HG02938 (cell line): ENCODE measurements around the gene ANKRD55.
"Not testable (repeated sequence)": the region's sequence is repeated elsewhere in the genome, so short reads cannot be mapped to it uniquely, and the experiment has no call there.

Experiments
- ATAC-seq: cut with Tn5 transposase; IDR thresholded peaks from one replicate; pipeline ENCODE4 v1.9.1; 2021; ENCODE audit warnings: mild to moderate bottlenecking, moderate library complexity; ENCODE audit not compliant: unreplicated experiment

Gene ANKRD55

GRCh38 chr5:56147659-56148230, 85.4 kb downstream of the ANKRD55 start:
- ATAC-seq: no peak

GRCh38 chr5:56147106-56147505, 86.0 kb downstream of the ANKRD55 start:
- ATAC-seq: no peak

DNA sequence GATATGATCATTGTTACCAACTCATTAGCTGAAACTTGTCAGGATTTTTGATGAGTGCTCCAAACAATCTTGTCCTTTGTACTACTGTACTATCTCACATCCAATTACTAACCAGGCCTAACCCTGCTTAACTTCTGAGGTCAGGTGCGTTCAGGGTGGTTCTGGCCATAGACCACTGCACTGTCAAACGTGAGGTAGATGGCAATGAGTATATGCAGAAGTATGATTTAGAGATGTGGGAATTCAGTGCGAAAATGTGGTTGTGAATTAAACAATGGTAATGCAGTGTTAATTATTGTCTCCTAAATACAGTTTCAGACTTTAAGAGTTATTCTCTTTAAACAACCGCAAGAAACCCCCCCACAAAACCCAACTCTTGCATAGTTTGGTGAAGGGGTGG, 86.5 kb downstream of the ANKRD55 start:
- no peak for ATAC-seq

- no peak for ATAC-seq
Observed at GRCh38 chr5:56145511-56145910, 87.6 kb downstream of the ANKRD55 start.

DNA sequence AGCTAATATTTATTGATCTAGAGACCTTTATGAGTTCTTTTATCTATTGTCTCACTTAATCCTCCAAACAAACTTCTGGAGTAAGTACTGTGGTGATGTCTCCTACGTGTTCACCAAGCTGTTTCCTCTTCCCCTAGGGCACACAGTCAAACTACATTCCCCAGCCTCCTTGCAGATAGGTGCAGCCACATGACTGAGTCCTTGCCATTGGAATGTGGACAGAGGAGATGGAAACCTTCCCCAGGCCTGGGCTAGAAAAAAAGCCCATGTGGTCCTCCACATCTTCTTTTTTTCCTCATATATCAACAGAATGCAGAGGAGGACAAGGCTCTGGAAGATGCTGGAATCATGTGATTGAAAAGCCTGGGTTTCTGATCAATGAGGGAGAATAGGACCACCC, 88.0 kb downstream of the ANKRD55 start:
- no peak for ATAC-seq

GRCh38 chr5:56144211-56144610, 88.9 kb downstream of the ANKRD55 start:
- no peak for ATAC-seq

DNA sequence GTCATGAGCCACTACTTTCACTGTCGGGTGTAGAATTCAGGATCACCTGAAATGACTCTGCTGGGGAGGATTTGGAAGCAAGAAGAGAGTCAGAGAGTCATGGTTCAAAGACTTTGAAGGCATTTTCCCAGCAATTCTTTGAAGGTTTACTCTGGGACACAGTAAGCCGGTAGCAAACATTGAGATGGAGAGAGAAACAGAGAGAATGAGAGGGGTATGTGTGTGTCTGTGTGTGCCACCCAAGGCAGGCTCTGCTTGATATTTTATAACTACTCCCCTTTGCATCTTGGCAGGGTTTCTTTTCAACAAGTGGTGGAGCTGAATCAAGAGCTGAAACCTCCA, 89.8 kb downstream of the ANKRD55 start:
- ATAC-seq: no peak

DNA sequence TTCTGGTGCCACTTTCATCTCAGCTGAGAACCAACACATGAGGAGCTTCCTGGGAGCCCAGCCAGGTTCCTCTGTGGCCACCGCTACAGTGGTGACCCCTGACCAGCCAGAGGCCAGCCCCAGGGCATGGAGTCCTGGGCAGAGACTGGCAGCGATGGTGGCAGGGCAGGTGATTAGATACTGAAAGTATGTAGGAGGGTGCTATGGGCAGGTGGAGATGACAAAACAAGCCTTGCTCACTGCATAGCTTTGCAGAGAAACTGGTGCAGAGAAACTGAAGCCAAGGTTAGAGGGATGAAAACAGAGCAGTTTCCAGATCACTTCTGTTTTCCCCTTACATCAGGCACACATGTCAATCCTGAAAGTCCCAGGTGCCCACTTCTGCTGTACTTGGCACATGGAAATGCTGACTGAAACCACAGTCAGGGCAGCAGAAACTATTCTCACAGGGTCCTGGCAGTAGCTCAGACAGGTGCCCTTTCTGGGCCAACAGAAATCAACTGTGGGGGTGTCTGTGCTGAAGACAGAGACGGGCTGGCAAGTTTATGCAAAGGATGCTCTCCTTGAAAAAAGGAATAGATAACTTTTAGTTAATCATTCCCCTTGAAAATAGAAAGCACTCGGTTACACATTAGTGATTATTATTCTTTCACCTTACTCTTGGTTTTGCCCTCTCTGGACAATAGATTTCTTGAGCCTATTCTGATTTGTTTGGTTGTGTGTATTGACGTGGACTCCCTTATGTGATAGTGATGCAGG, 90.3 kb downstream of the ANKRD55 start:
- peak; percentile 83 for ATAC-seq

- ATAC-seq: no peak
Observed at GRCh38 chr5:56142233-56142613, 90.9 kb downstream of the ANKRD55 start.

- no peak for ATAC-seq
Observed at GRCh38 chr5:56140073-56140472, 93.1 kb downstream of the ANKRD55 start.

- no peak for ATAC-seq
Observed at GRCh38 chr5:56130664-56131063, 102.5 kb downstream of the ANKRD55 start.

- ATAC-seq: no peak
Observed at GRCh38 chr5:56129288-56129687, 103.8 kb downstream of the ANKRD55 start.

DNA sequence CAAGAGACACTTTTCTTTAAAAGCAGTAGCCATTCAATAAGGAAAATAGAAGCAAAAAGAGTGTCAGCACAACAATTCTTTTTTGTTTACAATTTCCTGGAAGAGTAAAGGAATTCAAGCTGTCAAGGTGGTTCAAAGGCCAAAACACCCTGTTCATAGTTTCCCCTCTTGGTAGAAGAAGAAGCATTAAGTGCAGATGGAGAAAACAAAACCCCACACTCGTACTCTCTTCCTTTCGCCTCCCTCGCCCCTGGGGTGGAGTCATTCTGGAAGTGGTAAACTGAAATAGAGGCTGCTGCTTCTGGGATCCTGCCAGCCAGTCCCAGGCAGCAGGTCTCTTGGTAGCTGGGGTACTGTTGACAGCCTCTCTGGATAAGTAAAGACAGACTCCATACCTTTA, 105.0 kb downstream of the ANKRD55 start:
- no peak for ATAC-seq

GRCh38 chr5:56126487-56127179, 106.5 kb downstream of the ANKRD55 start:
- ATAC-seq: no peak

GRCh38 chr5:56123531-56124243, 109.4 kb downstream of the ANKRD55 start:
- no peak for ATAC-seq

DNA sequence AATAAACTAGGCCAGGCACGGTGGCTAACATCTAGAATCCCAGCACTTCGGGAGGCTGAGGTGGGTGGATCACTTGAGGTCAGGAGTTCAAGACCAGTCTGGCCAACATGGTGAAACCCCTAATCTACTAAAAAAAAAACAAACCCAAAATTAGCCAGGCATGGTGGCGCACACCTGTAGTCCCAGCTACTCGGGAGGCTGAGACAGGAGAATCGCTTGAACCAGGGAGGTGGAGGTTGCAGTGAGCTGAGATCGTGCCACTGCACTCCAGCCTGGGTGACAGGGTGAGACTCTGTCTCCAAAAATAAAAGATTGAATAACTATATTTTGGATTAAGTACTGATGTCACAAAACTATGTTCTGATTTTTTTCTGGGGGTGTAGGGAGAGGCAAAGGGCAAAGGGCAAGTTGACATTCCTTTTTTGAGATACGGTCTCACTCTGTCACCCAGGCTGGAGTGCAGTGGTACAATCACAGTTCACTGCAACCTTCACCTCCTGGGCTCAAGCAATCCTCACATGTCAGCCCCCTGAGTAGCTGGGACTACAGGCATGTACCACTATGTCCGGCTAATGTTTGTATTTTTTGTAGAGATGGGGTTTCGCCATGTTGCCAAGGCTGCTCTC, 110.7 kb downstream of the ANKRD55 start:
- not testable (repeated sequence) for ATAC-seq

DNA sequence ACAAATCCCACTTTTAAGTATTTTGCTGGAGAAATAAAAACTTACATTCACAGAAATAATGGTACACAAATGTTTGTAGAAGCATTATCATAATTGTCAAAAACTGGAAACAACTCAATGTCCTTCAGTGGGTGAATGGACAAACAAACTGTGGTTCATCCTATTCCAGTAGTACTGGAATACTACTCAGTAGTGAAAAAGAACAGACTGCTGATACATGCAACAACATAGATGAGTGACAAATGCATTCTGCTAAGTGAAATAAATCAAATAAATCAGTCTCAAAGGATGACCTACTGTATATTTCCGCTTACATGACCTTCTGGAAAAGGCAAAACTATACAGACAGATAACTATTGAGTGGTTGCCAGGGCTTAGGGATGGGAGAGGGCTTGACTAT, 114.1 kb downstream of the ANKRD55 start:
- no peak for ATAC-seq

- ATAC-seq: no peak
Observed at GRCh38 chr5:56116599-56117141, 116.5 kb downstream of the ANKRD55 start.

- no peak for ATAC-seq
Observed at GRCh38 chr5:56115589-56115988, 117.5 kb downstream of the ANKRD55 start.

DNA sequence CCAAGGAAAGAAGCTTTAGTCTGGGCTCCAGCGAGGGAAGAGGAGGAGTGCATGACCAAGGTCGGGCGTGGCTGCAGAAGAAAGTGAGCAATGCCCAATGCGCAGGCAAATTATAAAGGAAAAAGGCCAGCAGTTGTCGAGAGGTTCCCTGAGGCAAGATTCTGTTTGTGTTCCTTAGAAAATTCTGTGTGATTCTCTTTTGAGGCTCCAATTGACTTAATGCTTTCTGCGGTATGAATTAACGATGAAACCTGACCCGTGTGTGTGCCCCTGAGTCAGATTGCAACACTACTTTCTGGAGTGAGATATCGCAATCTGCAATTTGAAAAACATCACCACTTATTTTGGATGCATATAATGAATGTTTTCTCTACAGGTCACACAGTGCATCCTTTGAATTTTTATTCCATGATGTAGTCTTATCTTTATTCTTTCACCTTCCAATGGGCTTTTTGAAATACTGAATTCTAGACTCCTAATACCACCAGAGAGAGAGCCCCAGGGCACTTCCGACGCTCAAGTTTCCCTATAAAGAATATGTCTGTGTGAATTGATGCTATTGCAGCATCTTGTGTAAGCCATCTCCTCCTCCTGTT, 120.5 kb downstream of the ANKRD55 start:
- ATAC-seq: no peak

- ATAC-seq: no peak
Observed at GRCh38 chr5:56111404-56111781, 121.7 kb downstream of the ANKRD55 start.
